Measurements from ENCODE around the gene FHOD3.

FHOD3 gene

DNA sequence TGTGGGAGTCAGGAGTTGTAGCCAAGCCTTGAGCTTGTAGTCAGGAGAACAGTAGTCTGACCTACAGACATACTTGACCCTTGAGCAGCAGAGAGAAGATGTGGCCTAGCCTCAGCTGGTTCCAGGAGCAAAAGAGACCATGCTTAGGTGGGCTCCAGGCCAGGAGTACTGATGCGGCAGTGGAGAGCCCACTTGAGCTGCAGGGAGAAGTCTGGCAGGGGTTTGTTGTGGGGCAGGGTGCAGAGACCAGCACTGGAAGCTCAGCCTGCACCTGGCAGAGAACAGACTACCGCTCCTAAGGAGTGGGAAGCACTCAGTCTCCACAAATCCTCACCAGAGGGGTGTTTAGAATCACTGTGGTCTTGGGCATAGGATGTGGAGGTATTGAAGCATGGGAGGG, 333.4 kb downstream of the FHOD3 start:
- no peak for DNase-seq (ENCODE audit: low spot score)

DNA sequence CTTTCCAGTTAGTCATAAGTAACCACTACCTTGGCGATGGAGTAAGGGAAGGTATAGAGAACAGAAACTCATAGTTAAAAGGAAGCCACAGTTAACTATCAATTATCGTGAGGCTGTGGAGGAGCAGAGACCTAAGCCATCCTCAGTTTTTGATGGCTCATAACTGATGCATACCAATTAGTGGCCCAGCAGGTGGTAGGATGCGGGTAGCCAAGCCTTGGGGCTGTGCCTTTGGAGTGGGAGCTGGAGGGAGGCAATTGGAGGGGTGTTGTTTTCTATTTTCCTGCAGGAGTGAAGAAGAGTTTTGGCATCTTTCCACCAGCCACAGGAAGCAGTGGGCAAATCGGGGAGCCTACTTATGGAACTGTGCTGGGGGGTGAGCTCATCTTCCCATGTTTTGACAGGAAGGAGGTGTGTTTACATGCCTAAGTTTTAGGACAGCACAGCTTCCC, 336.5 kb downstream of the FHOD3 start:
- no peak for DNase-seq (ENCODE audit: low spot score)

DNA sequence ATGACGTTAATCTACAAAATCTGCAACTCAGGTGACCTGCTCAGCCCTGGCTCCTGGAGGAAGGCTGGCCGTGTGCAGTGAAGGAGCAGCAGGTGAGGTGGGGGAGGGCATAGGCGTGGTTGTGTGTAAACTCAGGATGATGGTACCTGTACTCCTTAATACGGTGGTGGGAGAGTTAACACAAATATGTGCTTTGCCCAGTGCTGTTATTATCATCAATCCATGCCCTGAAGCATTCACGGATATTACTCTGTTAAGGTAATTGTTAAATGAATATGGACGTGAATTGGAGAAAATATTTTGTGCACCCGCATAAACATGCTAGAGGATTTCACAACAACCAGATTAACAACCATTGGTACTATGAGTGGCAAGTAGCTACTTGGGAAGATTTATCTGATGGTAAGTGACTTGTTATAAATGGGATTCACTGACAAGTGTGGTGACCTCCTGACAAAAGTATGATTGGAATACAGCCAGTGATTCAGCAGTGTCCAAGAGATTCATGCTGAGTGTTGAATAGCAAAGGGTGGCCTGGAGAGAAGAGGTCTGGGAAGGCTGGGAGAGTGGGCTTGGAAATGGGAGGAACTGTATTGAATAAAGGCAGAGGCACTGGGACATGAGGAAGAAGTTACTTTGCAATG, 337.2 kb downstream of the FHOD3 start:
- no peak for DNase-seq (ENCODE audit: low spot score)

DNA sequence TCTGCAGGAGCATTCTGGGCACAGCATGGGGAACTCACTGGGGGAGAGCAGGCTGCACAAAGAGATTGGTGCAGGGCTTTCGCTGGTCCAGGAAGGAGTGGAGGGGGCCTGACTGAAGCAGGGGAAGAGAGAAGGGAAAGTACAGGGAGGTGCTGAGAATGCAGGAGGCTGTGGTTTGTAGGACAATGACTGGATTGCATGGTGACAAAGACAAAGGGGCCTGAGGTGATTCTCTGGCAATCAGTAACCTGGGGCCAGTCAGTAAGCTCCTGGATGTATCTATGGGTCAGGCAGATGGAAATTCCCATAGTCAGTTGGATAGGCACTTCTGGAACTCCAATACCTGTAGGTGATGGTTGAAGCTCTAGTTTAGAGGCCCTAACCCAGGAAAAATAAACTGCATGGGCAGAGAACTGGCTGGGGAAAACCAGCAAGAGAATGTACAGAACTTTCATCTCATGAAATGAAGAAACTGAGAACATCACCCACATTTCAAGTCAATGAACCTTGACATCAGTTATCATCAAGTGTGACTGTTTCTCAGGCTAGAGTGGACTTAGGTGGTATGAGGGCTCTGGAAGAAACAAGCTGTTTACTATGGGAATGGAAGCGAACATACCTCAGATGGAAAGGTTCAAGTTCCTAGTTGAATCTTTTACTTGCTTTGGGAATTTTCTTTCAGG, 338.0 kb downstream of the FHOD3 start:
- DNase-seq (ENCODE audit: low spot score), result no peak

DNA sequence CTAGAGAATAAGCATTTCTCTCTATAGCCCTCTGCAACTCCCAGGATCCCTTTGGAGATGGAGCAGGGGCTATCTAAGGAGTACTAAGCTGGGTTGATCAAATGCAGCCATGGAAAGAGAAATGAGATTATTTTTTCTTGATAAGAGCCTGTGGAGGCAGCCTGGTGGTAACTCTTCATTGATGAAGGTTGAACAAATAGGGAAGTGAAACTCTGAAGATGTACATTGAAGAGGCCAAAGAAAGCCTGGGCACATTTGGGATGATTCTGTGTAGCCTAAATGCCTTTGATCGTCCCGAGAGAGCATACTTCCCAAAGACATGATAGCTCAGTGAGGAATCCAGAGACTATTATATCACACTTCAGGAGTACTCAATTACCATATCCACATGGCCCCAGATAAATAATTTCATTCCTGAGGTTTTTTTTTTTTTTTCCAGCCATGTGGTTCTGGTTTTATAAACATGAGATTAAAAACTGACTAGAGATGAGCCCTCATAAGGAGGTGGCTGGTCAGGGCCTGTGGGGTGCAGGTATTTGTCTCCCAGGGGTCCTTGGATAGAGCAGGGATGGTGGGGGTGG, 338.8 kb downstream of the FHOD3 start:
- DNase-seq (ENCODE audit: low spot score), result no peak

DNA sequence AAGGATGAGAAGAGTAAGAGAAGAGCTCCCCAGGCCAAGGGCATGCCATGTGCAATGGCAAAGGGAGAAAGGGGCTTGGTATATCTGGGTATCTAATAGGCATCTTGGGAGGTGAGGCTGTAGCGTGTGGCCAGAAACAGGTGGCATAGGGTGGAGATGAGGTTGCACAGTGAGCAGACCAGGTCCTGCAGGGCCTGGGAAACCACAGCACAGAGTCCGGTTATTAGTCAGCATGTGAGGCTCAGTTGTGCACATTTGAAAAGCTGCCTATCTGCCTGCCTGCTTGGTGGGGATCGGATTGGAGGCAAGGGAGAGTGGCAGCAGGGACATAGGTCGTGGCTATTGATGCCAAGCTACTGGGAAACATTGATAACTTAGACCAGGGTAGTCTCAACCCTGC, 340.7 kb downstream of the FHOD3 start:
- DNase-seq (ENCODE audit: low spot score), result peak; percentile 23

DNA sequence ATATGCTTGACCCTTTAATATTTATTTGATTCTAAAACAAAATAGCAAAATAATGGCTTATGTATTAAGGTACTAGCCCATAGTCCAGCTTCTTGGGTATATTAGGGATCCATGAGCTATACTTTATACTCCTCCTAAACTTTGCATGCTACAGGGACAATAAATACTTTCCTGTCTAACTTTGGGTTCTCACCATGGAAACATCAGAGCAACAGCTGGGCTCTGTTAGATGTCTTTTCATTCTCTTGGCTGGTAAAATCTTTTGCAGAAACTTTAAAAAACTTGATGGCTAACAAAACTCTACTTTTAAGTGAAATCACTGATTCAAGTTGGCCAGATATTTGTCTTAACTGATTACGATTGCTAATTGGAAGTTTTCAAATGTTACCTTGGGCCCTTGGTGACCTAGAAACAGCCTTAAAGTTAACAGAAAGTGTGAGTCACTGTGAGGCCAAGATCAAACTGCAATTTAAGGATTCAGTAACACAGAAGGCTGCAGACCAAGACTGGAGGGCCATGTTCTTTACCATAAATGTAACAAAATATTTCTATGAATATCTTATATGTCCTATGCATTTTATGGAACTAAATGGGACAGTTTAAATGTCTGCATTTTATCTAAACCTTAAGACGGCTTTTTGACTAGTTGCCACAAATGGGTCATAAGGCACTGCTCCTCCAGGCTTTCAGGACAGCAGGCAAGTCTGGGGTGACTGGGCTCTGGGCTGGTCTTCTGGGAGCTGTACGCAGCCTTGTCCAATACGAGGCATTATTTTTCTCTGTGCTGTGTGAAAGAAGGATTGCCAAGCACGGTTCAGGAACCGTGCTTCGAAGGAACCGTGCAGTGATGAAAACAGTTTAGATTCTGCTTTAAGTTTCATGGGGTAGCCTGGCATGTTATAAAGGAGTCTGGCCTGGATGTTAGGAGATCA, 342.8 kb downstream of the FHOD3 start:
- DNase-seq (ENCODE audit: low spot score), result no peak

DNA sequence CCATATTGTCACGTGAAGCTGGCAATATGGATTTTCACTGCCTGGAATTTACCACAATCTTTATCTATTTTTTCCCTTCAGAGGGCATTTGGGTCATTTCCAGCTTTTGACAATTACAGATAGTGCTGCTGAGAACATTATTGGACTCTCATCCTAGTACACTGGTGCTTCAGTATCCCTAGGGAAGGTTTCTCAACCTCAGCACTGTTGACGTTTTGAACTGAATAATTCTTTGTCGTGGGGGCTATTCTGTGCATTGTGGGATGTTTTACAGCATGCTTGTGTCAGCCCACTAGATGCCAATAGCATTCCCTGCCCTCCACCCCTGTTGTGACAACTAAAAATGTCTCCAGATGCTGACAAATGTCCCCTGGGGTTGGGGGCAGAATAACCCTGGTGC, 345.5 kb downstream of the FHOD3 start:
- DNase-seq (ENCODE audit: low spot score), result no peak

DNA sequence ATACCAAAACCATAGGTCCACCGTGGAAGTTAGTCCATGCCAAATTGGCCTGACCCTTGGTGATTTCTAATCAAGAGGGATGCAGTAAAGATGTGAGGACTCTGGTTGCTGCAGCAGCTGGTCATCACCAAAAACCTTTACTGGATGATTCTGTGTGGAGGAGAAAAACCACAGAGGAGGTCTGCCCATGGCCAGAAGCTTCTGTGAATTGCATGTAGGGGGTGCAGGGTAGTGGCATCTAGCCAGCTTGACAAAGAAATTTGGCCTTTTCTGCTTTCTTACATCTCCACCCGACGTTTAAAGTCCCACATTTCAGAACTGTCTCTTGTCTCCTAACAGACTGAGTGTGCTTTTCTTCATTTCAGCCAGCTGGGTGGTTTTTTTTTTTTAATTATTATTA, 351.3 kb downstream of the FHOD3 start:
- DNase-seq (ENCODE audit: low spot score), result no peak

DNA sequence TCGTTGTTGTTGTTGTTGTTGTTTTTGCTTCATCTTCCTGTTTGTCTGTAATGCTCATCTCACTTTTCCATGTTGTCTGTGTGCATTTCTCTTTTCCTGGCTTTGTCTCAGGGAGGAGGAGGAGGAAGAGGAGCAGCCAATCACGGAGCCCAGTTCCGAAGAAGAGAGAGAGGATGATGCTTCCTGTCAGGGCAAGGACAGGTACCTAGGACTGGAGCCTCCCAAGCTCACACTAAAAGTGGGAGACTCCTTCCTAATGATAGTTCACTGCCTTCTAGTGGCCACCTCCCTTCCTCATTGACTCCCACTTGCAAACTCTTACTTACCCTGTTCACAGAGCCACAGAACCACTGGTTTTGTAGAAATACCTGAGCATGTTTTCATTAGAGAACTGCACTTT, 351.7 kb downstream of the FHOD3 start:
- DNase-seq (ENCODE audit: low spot score), result no peak

DNA sequence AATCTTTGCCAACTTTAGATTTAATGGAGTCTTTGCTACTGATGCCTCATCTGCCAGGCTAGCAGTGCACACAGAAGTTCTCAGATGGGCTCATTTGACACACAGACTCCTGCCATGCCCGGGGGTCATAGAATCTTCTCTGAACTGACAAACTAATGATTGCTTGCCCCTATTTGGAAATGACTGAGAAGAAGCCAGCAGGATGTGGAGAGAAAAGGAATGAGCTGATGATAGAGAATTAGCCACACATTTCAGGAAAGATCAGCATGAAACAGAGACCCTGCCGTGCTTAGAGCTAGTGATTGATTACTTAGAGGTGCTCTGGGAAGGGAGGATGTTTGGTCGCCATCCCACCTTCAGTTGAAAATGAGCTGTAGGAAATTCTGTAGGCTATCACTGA, 352.8 kb downstream of the FHOD3 start:
- no peak for DNase-seq (ENCODE audit: low spot score)

DNA sequence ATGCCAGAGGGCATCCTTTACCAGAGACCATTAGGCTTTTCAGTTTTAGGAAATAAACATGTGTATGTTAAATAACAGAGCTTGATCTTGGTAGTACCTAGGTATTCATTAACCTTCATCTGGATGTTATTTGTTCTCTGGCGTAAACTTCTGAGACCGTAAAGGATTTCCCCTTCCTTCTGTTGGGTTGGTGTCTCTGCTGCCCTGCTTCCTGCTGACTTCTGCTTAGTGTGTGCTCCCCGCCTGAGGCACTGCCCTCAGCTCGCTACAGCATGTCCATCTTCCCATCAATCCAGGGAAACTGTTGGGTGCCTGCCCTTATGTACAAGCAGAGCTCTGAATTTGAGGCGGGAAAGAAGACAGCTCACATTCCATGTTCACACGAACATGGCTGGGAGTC, 353.4 kb downstream of the FHOD3 start:
- no peak for DNase-seq (ENCODE audit: low spot score)

DNA sequence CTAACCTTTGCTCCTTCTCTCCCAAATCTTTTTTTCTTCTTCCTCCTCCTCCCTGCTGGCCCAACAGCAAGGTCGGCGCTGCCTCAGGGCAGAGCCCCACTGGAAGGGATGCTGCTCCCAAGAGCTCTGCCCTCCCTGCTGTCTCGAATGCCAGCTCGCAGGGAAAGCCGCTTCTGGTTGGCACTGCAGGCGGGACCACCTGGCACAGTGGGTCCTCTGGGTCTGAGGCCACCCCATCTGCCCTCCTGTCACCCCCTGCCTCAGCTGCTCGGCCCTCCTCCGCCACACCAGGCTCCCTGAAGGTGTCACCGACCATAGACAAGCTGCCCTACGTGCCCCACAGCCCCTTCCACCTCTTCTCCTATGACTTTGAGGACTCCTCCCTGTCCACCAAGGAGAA, 355.0 kb downstream of the FHOD3 start:
- DNase-seq (ENCODE audit: low spot score), result no peak

DNA sequence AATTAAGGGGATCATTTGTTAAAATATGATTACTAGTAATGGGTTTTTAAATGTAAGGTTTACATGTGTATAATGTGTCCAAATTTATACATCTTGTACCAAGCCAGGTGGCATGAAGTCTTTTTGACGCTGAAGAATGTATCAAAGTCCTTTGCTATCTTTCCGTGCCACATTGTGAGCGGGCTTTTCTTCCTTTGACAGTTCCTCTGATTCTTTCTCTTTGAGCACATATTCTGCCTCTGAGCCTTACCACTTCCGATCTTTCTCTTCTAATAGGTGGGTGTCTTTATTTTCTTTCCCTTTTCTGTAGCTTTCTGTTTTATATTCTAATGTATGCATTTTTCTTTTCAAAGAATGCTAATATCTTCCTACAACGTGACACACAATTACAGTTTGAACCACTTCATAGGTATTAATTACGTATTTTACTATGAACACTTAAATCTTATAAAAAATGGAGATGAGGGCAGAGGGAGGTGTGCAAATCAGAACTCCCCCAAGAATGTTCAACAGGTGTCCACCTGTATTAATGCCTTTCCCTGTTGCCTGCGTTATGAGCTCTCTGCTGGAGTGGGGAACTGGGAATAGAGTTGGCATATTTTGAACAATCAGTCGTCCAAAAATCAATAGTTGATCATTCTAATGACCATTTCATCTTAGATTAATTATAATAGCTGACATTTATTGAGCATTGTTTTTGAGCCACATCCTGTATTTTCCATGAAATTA, 355.8 kb downstream of the FHOD3 start:
- DNase-seq (ENCODE audit: low spot score), result no peak

DNA sequence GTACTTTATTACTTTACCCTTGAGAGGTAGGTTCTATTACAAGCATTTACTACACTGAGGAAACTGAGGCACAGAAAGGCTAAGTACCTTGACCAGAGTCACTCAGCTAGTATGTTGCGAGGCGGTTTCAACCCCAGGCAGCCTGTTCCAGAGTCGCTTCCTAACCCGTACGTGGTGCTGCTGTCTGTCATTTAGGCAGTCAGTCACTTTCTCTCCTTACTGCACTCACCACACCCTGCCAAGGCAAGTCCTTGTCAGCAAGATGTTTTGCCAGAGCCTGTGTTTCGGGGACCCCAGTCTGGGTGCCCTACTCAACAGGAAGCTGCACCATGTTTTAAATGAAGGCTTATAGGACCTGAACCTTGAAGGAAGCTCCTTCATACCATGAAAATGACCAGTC, 356.4 kb downstream of the FHOD3 start:
- no peak for DNase-seq (ENCODE audit: low spot score)

DNA sequence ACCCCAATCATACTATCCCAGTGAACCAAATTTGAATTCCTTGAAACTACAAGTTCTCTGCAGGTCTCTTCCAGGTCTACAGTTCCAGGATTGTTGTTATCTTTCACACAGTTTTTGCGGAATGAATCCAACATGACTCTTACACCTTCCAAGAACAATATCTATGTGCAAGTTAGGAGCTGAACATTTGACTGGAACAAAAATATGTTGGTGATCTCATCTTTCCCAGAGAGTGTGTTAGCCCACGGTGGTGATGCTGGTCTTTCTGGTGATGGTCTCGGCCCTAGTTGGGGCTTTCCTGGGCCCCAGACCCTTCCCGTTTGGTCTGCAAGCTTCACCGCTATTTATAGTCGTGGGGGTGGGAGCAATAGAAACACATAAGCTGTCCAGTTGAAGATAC, 357.6 kb downstream of the FHOD3 start:
- no peak for DNase-seq (ENCODE audit: low spot score)

DNA sequence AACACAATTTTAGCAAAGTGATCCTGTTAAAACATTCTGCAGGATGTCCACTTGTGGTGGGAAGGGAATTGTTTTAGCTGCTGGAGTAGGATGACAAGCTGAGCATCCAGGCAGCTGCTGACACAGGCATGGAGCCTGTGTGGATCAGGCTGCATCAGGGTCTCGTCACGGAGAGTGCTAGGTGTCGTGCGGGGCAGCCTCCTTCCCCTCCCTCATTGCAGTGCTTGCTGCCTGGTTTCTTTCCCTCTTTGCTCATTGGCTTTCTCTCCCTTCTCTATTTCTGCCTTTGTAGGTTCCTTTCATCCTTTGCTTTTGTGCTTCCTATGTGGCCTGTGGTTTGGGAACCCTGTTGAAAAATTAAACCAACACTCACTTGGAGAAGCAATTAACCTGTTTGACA, 358.4 kb downstream of the FHOD3 start:
- no peak for DNase-seq (ENCODE audit: low spot score)

DNA sequence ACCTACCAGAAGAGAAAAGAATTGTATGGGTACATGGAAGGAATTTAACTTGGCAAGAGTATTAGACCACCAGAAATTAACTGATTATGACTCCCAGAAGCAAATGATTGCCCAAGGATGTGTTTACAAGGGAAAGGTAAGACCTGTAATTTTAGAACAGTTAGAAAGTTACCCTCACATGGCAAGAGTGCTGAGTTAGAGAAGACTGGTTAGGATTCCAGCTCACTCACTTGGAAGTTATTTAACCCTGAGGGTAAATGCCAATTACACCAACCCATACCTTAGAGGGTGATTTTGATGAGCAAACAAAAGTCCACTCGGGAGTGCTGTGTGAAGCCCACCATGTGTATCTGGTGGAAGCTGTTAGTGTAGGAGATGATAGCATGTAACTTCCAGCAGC, 361.1 kb downstream of the FHOD3 start:
- no peak for DNase-seq (ENCODE audit: low spot score)

DNA sequence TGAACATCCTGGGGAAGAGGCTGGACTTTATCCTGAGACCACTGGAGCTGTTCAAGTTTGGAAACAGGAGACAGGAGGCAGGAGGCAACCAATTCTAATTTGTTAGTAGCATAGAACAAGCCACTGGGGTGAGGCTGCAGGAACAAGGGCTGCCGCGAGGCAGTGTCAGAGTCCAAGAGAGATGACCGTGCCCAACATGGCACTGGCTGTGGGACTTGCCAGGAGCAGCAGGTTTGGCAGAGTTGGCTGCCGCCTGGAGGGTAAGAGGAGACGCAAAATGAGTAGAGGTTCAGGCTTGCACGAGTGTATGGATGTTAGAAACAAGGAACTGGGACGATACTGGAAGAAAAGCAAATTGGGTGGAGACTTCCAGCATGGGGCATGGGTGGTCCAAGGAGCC, 362.8 kb downstream of the FHOD3 start:
- no peak for DNase-seq (ENCODE audit: low spot score)

DNA sequence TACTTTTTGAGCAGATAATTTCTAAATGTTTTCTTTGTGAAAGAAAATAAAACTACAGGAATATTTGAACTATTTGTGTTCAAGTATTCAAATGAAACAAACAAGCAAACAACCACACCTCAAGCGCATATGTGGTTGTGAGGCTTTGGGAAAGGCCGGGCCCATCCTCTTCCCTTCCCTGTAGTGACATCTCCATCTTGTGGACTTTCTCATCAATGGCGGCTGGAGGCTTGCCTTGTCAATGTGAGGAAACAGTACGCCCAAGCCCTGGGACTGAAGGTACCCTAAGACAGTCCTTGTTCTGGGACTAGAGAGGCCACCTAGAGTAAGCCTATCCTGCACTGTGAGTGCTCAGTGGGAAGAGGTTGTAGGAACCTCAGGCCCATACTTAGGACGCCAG, 364.5 kb downstream of the FHOD3 start:
- no peak for DNase-seq (ENCODE audit: low spot score)

DNA sequence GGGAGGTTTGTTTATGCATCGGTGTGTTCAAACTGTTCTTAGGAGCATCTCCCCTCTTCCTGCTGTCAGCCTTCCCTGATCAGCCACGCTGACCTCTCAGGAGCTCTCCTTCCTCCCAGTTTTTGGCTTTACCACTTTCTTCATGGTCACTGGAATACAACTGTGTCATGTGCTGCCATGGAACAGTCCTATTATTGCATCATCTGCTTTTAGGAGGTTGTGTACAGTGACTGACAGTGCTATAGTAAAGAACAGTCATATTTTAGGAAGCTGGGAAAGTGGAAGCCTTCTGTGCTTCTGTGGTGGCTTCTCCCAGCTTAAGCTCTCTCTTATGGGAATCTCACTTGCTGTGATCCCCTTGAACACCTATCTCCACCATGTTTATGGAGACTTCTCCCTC, 365.8 kb downstream of the FHOD3 start:
- DNase-seq (ENCODE audit: low spot score), result no peak

DNA sequence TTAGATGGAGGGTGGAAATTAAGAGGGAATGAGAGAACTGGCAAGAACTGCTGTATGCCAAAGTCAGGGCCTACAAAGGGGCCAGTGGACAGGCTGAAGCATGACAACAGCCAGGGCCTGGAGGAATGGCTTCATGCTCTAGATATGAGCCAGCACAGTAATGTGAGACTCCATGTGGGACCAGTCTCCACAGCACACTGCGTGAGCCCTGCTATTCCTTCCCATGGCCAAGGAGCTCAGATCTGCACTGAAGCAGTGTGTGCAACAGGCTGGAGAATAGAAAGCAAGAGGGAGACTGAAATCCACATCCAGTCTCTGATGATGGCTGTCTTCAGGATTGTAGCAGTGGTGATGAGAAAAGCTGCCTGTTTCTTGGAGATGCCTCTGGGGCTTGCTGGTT, 368.4 kb downstream of the FHOD3 start:
- no peak for DNase-seq (ENCODE audit: low spot score)

Data from activated CD4-positive, alpha-beta T cell treated with anti-CD3 and anti-CD28 coated beads, Interleukin-2, Interleukin-4, amounts not matched to agents 100 ng/mL and 50 ng/mL, durations not matched to agents 16 hours and 8 hours (primary cell).